Measurements from ENCODE around the gene ZNF556.
A peak's percentile ranks its signal among the peaks of the same experiment; 100 is the strongest.
"Not testable (repeated sequence)": the region's sequence is repeated elsewhere in the genome, so short reads cannot be mapped to it uniquely, and the experiment has no call there.

ZNF556 gene

DNA sequence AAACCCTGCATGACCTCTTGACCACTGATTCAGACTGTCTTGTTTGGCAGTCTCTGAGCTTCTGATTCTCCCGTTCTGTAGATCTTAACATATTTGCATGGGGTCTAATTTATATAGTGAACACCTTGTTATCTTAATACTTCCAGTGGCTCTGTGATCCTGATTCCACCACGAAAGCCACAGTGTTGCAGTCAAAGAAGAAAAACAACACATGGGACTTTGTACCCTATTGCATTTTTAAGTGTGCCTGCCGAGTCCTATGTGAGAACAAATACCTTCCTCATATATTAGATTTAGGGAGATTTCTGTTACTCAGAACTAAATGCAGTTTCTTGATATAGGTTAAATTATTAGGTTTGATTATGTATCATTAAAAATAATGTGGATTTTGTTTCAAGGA, 12.3 kb upstream of the ZNF556 start:
- no peak for DNase-seq

DNA sequence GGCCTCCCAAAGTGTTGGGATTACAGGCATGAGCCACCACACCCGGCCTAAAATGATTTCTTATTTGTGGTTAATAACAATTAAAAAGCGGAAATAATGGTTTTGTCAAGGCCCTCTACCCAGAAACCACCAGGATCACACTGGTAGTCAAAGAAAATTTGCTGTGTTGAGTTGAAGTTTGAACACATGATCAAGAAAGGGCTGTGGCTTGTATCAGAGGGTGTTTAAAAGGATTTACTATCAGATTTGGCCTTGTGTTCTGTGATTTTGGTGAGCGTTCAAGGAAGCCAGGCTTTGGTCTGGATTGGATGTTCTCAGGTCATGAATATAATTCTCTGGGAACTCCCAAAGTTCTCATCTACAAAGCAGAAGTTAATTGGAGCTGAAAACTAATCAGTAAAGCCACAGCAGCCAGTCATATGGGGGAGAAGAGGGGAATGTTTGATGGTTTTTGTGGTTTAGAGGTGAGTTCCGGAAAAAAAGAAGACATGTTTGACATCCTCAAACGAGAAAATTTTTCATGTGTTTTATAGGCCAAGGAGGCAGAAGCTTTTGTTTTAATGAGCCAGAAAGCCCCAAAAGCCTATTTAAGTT, 10.6 kb upstream of the ZNF556 start:
- no peak for DNase-seq

DNA sequence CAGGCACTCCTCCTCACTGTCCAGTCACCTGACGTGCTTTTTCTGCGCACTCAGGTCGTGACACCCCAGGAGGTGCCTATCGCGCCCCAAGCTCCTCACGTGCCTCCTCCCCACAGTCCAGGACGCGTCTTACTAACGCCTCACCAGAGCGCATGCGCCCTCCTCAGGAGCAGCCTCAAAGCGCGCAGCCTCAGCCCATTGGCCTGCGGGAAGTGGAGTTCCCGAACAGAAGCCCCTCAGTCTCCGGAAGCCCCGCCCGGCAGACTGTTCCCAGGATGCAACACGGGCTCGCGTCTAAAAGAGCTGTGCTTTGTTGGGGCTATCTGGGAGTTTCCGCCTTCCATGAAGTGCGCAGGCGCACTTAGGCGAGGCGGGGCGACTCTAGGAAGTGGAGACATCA, 8.3 kb upstream of the ZNF556 start:
- no peak for DNase-seq

DNA sequence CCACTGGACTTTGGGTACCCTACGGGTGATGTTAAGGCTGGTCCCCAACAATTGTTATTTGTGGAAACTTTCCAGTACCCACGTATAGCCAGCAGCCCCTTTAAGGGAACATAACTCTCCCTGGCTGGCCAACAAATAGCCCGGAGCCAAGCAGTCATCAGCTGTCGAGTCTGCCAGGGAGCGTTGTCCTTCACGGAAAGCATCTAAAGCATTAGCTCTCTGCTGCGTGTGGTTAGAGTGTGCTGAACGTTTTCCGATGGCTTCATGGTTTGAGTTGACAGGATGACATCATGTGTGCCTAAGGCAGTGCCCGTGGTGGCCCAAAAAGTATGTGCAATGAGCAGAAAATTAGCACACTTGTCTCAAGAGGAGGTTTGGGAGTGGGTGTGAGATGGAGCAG, 3.3 kb upstream of the ZNF556 start:
- DNase-seq = no peak

DNA sequence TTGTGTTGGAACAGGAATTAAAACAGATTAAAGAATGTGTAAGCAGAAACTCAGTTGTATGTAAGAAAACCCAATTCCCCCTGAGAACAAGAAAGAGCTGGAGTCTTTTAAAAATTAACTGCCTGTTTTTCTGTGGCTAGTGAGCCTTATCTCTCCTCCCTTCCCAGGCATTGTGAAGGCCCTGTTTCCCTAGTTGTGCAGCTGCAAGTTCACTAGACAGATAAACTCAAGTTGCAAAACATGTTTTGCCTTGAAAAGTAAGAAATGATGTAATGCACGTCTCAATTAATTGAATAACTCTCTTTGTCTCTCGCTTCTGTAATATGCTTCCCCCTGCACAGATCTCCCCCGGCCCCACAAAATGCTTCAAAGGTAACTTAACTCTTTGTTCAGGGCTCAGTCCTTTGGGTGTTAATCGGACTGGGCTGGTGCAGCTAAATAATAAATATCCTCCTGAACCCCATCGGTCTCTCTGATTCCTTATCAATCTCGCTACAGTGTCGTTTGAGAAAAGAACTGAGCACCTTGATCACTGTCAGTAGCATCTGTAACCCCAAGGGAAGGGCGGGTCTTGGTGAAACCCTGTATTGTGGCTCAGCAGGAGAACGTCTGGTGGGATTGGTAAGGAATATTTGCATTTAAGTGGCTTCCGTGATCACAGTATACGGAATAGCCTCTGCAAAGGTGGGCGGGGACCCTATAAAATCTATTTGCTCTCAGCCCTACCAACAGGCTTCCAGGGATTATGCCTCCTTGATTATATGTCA, 1.6 kb upstream of the ZNF556 start:
- no peak for DNase-seq

DNA sequence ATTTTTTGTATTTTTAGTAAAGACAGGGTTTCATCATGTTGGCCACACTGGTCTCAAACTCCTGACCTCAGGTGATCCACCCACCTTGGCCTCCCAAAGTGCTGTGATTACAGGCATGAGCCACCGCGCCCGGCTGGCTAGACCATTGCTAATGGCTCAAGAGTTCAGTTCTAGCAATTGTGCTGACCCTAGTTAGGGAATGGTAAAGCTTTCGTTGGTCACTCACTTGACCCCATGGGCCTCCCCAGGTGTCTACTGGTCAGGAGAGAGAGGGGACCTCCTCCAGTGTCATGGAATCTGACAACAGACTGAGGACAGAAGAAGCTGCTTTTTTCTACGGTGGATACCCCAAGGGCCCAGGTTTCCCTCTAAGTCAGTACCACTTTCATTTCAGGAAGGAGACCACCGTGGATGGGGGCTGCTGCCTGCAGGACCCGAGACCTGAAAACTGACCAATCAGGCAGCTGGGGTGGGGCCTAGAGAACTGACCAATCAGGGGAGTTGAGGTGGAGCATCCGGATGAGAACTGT, 575 bp upstream of the ZNF556 start:
- DNase-seq = no peak

DNA sequence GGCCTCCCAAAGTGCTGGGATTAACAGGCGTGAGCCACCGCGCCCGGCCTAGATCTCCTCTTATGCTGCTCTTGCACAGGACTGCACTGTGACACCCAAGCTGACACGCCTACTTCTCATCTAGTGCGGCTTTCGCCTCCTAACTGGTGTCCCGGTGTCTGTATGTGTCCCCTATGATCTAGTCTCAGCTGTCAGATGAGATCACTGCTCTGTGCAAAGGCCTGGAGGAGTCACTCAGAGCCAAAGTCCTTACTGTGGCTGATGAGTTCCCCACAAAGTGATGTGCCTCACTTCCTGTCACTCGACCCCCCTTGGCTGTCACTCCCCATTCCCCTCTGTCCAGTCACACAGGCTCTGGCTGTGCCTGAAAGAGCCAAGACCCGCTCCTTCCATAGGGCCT, 2.5 kb downstream of the ZNF556 start:
- no peak for DNase-seq

DNA sequence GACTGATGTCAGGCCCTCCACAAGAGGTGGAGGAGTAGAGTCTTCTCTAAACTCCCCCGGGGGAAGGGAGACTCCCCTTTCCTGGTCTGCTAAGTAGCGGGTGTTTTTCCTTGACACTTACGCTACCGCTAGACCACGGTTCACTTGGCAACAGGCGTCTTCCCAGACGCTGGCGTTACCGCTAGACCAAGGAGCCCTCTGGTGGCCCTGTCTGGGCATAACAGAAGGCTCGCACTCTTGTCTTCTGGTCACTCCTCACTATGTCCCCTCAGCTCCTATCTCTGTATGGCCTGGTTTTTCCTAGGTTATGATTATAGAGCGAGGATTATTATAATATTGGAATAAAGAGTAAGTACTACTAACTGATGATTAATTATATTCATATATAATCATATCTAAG, 5.0 kb downstream of the ZNF556 start:
- DNase-seq = not testable (repeated sequence)

DNA sequence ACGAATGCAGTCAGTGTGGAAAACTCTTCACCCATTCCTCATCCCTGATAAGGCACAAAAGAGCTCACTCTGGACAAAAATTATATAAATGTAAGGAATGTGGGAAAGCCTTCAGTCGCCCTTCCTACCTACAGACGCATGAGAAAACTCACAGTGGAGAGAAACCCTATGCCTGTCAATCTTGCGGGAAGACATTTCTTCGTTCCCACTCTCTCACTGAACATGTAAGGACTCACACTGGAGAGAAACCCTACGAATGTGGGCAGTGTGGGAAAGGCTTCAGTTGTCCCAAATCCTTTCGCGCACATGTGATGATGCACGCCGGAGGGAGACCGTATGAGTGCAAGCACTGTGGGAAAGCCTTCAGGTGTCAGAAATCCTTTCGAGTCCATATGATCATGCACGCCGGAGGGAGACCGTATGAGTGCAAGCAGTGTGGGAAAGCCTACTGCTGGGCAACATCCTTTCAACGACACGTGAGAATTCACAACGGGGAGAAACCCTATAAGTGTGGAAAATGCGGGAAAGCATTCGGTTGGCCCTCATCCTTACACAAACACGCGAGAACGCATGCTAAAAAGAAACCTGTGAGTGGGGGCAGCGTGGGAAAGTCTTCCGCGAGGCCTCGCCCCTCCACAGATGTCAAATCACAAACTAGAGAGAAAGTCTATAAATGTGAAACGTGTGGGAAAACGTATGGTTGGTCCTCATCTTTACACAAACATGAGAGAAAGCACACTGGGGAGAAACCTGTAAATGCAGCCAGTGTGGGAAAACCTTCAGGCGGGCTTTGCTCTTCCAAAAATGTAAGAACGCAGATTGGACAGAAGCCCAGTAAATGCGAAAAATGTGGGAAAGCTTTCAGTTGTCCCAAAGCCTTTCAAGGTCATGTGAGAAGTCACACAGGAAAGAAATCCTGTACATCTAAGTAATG, 10.5 kb downstream of the ZNF556 start:
- no peak for DNase-seq

DNA sequence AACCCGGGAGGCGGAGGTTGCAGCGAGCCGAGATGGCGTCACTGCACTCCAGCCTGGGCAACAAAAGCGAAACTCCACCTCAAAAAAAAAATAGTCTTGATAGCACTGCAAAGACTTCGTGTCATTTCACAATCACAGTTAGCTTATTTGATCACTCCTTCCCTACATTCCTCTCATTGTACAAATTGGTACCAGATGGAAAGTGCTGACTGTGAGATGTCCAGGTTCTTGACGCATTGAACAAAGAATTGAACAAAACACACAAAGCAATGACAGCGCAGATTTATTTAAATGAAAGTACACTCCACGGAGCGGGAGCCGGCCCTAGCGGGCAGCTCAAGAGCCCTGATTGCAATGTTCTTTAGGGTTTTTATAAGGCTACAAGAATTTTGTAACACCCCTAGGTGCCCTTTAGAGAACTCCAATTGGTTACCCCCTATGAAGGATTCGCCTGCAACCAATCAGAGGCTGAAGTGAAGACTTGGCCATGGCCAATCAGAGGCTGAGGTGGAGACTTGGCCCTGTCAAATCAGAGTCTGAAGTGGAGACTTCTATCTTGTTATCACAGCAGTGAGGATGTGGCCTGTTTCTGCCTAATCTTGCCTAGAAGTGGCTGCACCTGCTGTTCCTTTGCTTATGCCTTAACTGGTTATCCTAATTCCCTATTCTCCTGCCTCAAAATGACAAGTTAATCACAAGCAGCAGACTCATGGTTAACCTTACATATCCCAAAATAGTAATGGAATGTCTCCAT, 16.7 kb downstream of the ZNF556 start:
- DNase-seq = no peak

DNA sequence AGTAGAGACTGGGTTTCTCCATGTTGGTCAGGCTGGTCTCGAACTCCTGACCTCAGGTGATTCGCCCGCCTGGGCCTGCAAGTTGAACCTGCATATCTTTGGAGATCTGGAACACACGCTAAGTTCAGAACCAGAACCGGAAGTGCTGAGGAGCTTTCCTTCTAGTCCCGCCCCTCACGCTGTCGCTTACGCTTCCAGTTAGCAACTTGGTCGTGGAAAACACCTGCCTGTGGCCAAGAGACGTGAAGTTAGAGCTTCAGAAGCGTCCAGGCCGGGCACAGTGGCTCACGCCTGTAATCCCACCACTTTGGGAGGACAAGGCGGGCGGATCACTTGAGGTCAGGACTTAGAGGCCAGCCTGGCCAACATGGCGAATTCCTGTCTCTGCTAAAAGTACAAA, 18.6 kb downstream of the ZNF556 start:
- DNase-seq = no peak

DNA sequence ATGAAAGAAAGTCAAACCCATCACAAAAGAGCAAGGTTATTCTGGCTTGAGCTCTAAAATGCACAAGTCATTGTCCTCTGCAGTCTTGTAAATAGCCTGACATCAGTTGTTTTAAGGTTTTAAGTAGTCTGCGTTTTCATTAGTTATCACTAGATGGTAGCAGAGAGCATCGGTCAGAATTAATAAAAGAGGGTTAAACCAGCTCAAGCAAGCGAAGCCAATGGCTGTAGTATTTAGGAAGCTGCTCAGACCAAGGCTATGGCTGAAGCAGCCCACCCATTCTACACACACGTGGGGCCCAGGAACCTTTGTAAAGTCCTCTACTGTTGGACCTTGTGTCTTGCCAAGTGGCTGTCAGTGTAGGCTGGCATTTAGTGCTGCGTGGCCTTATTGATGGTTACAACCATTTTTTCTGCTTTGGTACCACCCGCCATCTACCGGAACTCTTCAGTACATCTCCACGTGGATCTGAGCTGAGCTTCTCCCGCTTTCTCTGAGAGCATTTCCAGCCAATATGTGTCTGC, 20.3 kb downstream of the ZNF556 start:
- DNase-seq = peak; percentile 80

DNA sequence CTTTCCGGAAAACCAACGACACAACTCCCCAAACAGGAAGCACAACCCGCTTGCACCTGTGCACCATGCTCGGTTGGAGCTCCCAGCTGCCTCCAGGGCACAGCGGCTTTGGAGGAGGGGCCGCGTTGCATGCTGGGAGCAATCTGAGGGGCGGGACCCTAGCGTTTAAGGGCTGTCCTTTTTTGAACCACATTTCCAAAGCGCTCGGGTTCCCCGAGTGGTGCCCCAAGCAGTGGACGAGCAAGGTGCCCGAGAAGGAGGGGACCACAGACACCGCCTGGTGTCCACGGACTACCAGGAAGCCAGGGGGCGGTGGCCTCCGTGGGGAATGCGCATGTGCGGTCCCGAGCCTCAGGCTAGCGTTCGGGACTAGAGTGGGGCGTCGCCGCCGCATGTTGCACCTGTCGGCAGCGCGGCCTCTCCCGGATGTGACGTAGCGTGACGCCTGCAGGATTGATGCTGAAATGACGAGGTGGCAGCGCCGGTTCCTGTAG, 21.6 kb downstream of the ZNF556 start:
- no peak for DNase-seq

DNA sequence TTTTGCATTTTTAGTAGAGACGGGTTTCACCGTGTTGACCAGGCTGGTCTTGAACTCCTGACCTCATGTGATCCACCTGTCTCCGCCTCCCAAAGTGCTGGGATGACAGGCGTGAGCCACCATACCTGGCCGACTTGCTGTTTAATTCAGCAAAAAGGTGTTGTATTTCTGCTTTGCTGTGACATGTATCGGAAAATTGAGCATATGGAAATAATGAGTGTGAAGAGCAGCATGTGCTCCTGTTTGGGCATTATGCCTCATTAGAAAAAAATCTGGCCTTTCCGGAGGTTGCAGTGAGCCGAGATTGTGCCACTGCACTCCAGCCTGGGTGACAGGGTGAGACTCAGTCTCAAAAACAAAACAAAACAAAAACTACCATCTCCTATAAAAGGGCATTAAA, 23.4 kb downstream of the ZNF556 start:
- DNase-seq = not testable (repeated sequence)

DNA sequence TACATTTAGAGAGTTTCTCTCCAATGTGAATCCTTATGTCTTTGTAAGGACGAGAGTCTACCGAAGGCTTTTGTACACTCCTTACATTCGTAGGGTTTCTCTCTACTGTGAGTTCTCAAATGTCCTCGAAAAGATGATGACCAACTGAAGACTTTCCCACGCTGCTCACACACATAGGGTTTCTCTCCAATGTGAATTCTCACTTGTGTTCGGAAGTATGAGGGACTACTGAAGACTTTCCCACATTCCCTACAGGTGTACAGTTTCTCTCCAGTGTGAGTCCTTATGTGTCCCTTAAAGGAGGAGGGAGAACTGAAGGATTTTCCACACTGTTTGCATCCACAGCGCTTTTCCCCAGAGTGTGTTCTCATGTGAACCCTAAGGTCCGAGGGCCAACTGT, 29.6 kb downstream of the ZNF556 start:
- no peak for DNase-seq

DNA sequence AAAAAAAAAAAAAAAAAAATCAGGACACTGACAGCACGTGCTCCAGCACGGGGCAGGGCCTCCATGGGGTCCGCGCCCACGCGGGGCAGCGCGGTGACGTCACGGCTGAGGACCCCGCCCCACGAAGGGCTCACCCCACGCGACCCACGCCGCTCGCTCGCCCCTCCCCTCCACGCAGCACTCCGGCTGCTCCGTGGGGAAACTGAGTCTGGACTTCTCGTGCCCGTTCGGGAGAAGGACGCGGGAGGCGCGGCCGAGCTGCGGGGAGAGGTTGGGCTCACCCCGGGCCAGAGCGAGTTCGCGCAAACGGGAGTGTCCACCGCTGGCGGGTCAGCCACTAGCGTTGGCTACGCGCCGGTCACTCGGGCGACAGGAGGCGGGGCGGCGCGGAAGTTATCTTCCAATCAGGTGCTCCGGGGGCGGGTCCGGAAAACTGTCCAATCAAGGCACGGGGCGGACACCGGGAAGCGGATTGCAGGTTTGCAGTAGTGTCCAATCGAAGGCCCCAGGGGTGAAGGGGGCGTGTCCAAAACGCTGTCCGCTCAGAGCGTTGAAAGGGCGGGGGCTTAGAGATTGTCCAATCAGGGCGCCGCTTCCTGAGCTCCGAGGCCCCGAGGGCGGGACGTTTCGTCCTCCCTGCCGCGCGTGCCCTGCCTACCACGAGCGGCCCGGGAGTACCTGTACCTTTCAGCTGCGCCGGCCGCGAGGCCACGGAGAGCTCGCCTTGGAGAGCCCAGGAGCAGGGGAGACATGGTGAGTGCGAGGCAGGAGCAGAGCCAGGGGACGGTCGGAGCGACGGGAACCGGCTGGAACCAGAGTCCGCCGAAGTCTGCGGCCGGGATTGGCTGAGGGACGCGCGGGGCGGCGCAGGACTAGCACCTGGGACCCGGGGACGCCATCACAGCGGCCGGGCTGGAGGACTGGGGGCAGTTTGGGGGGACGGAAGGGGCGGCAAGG, 33.4 kb downstream of the ZNF556 start, which contains the start of gene ZNF57:
Gene ZNF57, plus strand, starts transcription at position 633 of the 957 bp plus-strand sequence. Its CDS starts 118 bp downstream, at position 751.
- peak; percentile 95 for DNase-seq

DNA sequence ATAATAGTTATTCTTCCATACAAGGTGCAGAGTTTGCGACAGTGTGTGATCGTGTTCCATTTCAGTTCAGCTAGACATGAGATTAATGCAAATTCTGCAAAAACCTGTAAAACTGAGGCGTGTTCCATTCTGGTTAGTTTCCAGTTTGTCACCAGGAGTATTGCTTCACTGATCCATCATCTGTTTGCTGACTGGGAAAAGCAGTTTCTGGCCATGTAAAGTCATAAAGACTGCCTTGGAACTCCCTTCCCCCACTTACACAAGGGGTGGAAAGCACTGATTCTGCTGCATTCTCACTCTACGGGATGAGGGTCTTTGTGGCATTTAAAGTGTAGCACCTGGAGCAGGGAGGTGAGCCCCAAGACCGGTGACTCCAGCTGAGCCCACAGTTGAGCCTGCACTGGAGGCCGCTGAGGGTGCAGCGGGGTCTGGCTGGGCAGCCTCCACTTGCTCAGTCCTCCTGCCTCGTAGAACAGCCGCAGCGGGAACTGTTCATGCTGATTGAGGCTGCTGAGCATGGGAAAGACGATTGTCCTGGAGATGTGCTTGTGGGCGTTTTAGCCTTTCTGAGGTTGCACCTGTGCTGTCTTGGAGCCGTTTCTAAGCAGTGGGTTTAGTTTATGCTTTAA, 35.6 kb downstream of the ZNF556 start:
- no peak for DNase-seq

DNA sequence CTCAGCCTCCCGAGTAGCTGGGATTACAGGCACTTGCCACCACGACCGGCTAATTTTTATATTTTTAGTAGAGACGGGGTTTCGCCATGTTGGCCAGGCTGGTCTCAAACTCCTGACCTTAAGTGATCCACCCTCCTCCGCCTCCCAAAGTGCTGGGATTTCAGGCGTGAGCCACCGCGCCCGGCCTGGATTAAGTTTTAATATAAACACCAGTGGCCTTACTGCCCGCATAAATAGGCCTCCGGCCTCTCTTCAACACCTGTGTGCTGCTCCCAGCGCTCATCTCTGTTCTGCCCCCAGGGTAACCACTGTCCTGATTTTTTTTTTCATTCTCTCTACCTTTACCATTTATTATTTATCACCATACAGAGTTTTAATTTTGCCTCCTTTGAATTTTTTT, 36.2 kb downstream of the ZNF556 start:
- DNase-seq = not testable (repeated sequence)

DNA sequence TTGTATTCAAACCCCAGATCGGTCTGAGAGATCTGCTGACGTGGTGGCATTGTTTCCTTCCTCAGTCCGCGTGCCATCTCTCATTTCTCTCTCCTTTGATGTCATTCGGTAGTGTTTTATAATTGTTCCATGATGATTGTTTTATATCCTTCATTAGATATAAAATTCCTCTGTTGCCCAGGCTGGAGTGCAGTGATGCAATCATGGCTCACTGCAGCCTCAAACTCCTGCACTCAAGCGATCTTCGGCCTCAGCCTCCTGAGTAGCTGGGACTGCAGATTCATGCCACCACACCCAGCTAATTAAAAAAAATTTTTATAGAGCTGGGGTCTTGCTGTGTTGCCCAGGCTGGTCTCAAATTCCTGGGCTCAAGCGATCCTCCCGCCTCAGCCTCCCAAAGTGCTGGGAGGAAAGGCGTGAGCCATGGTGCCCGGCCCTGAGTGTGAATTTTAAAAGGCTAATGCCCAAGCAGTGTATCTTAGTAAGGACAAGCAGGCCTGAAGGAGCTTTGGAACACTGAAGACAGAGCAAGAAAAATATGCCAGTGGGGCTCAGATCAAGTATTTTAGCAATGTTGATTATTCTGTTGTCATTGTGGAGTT, 38.9 kb downstream of the ZNF556 start:
- DNase-seq = no peak

DNA sequence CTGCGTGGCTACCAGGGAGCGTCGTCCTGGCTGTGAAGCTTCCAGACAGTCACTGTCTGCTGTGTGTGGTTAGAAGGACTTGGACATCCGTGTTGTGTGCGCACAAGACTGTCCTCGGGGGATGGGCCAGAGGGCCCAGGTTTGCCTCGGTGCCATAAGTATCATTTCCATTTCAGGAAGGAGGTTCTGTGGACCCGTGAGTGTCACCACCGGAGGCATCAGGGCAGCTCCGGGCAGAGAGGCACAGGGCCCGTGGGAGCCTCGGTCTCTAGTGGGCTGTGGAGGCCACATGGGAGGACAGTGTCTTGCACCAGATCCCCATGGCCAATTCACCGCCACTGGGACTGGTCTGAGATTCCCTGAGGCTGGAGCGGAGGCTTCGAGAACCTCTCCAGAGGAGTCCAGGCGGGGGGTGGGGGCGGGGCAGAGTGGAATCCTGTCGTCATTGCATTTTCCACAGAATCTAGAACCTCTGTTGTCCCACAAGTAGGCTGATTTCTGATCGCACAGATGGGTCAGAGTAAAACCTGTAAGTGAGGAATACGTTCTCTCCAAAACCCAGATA, 39.6 kb downstream of the ZNF556 start:
- no peak for DNase-seq

All from NCI-H1417 treated with DMSO at 0.1 percent for 48 hours (cell line).